Measurements from ENCODE around the gene LPP. TPM values are rescaled to one million over a fixed set of nuclear protein-coding genes. Genes with fewer than 3 reads are reported as not detected.

The LPP gene
- total RNA-seq, 4 donors from 2014 or later, result 45.9 to 81.1 (median 63.0) TPM

DNA sequence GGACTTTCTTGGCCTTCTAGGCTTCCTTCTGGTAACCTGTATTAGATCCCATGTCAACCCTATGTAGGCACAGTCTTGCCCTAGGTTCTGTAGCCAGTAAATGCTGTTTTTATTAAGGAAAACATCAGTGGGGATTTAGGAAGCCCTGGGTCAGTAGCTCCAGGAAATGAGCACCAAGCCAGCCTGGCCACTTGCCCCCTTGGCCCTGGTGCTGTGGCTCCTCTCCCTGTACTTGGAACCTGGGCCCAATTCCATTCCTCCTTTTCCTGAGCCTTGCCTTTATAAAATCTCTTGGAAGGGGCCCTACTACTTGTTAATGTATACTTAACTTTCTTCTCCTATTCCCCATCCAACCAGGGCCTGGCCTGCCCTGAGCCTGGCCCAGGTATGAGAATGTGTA, 774.0 kb downstream of the LPP start:
- DNase-seq (ENCODE audit: low spot score in 2 of 2), result no peak
- H3K4me3 ChIP-seq (ENCODE audit: low read depth, poor library complexity, severe bottlenecking), result no peak overlapping the region
- TF ChIP-seq, protein P1, sequence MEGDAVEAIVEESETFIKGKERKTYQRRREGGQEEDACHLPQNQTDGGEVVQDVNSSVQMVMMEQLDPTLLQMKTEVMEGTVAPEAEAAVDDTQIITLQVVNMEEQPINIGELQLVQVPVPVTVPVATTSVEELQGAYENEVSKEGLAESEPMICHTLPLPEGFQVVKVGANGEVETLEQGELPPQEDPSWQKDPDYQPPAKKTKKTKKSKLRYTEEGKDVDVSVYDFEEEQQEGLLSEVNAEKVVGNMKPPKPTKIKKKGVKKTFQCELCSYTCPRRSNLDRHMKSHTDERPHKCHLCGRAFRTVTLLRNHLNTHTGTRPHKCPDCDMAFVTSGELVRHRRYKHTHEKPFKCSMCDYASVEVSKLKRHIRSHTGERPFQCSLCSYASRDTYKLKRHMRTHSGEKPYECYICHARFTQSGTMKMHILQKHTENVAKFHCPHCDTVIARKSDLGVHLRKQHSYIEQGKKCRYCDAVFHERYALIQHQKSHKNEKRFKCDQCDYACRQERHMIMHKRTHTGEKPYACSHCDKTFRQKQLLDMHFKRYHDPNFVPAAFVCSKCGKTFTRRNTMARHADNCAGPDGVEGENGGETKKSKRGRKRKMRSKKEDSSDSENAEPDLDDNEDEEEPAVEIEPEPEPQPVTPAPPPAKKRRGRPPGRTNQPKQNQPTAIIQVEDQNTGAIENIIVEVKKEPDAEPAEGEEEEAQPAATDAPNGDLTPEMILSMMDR (IDR thresholded peaks at IDR 0.05), result no peak
- TF ChIP-seq POLR2A (IDR thresholded peaks at IDR 0.05), result no peak
- intact Hi-C loops (cut with DNase I; ENCODE audit: low total_unique reads), result no loop called here

DNA sequence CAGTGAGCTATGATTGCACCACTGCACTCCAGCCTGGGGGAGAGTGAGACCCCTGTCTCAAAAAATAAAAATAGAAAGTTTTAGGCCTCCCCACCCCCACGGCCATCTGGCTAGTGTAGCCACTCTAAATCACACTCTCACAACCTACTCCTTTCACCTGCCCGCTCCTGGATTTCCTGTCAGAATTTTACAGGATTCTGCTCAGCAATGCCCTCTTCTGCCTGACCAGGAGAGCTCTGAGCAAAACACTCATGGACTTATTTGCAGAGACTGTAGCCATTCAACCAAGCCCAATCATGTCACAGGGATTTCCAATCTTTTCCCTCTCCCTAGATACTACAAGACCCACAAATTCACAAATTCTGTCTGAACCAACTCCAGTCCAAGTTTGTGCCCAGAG, 775.2 kb downstream of the LPP start:
- intact Hi-C loops (cut with DNase I; ENCODE audit: low total_unique reads), result no loop called here
- H3K4me3 ChIP-seq (ENCODE audit: low read depth, poor library complexity, severe bottlenecking), result no peak overlapping the region
- no peak for TF ChIP-seq POLR2A (IDR thresholded peaks at IDR 0.05)
- TF ChIP-seq, protein P1 (IDR thresholded peaks at IDR 0.05), result no peak
- WGBS, 2 donors, result 84 to 85% methylated on average over 2 of the region's 2 CpGs
- no peak for DNase-seq (ENCODE audit: low spot score in 2 of 2)

- intact Hi-C loops (cut with DNase I; ENCODE audit: low total_unique reads), result no loop called here
- no peak for TF ChIP-seq POLR2A (IDR thresholded peaks at IDR 0.05)
- 48 to 54% methylated on average over 3 of the region's 3 CpGs for WGBS, 2 donors
- no peak for DNase-seq (ENCODE audit: low spot score in 2 of 2)
- H3K4me3 ChIP-seq (ENCODE audit: low read depth, poor library complexity, severe bottlenecking), result no peak overlapping the region
Observed at GRCh38 chr3:188931036-188931435, 777.1 kb downstream of the LPP start.

DNA sequence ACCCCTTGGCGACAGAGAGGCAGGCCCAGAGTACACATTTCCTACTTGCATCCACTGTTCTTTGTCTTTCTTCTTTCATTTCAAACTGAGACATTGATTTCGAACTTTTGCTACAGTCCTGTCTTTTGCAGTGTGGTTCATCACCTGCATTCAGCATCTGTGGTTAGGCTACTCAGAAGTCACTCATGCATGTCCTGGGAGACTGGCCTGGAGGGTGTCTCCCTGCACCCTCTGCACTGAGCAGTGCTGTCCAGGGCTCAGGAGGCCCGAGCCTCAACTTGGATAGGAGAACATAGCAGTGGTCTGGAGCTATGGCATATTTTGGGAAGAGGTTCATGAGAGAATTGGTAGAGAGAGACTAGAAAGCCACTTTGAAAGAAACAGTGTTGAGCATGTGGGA, 777.6 kb downstream of the LPP start:
- H3K4me3 ChIP-seq (ENCODE audit: low read depth, poor library complexity, severe bottlenecking), result no peak overlapping the region
- intact Hi-C loops (cut with DNase I; ENCODE audit: low total_unique reads), result no loop called here
- DNase-seq (ENCODE audit: low spot score in 2 of 2), result no peak
- no peak for TF ChIP-seq POLR2A (IDR thresholded peaks at IDR 0.05)
- TF ChIP-seq, protein P1 (IDR thresholded peaks at IDR 0.05), result no peak
- WGBS, 2 donors, result 86 to 88% methylated on average over 3 of the region's 3 CpGs

GRCh38 chr3:188934989-188935388, 781.0 kb downstream of the LPP start:
- 95 to 96% methylated on average over 5 of the region's 5 CpGs for WGBS, 2 donors
- no peak overlapping the region for H3K4me3 ChIP-seq (ENCODE audit: low read depth, poor library complexity, severe bottlenecking)
- intact Hi-C loops (cut with DNase I; ENCODE audit: low total_unique reads), result no loop called here
- no peak for TF ChIP-seq POLR2A (IDR thresholded peaks at IDR 0.05)
- TF ChIP-seq, protein P1 (IDR thresholded peaks at IDR 0.05), result no peak
- no peak for DNase-seq (ENCODE audit: low spot score in 2 of 2)

- intact Hi-C loops (cut with DNase I; ENCODE audit: low total_unique reads), result no loop called here
- no peak overlapping the region for H3K4me3 ChIP-seq (ENCODE audit: low read depth, poor library complexity, severe bottlenecking)
- 92 to 97% methylated on average over 3 of the region's 3 CpGs for WGBS, 2 donors
- no peak for DNase-seq (ENCODE audit: low spot score in 2 of 2)
- TF ChIP-seq POLR2A (IDR thresholded peaks at IDR 0.05), result no peak
- TF ChIP-seq, protein P1 (IDR thresholded peaks at IDR 0.05), result no peak
Observed at GRCh38 chr3:188936597-188937107, 782.7 kb downstream of the LPP start.
